Thymus (tissue), 2 donors: ENCODE results near the gene ZNF616. TPM values are rescaled to one million over a fixed set of nuclear protein-coding genes. Genes with fewer than 3 reads are reported as not detected.

Source experiments
- polyA plus RNA-seq: library from polyadenylated mRNA; stranded (reverse); fragments of 200-250 nt; gene quantifications from one replicate; pipeline ENCODE4 v1.2.3, GENCODE V29; 2013
- total RNA-seq: library from RNA; stranded (reverse); fragments of 120-200 nt; gene quantifications from one replicate; pipeline ENCODE4 v1.2.4, GENCODE V29; 2013
- donor health status: healthy.

The ZNF616 gene
- total and polyA plus RNA-seq, 2 donors, result 5.2 to 6.6 TPM

Other genes with a start within 250 kb of the ZNF616 start
- gene ZNF649, start 234.9 kb downstream of the ZNF616 start, total RNA-seq, result 14.4 TPM
- gene ZNF649, start 234.9 kb downstream of the ZNF616 start, polyA plus RNA-seq, result 6.2 TPM
- 7.9 TPM for gene ZNF613, start 212.5 kb downstream of the ZNF616 start, total RNA-seq
- gene ZNF613, start 212.5 kb downstream of the ZNF616 start, polyA plus RNA-seq, result 5.2 TPM
- 14.9 TPM for gene ZNF350, start 153.1 kb downstream of the ZNF616 start, total RNA-seq
- 10.0 TPM for gene ZNF350, start 153.1 kb downstream of the ZNF616 start, polyA plus RNA-seq
- 6.9 TPM for gene ZNF615, start 131.7 kb downstream of the ZNF616 start, total RNA-seq
- 5.3 TPM for gene ZNF615, start 131.7 kb downstream of the ZNF616 start, polyA plus RNA-seq
- 8.6 TPM for gene ZNF614, start 111.6 kb downstream of the ZNF616 start, total RNA-seq
- 5.7 TPM for gene ZNF614, start 111.6 kb downstream of the ZNF616 start, polyA plus RNA-seq
- gene ZNF432, start 91.1 kb downstream of the ZNF616 start, total RNA-seq, result 6.9 TPM
- gene ZNF432, start 91.1 kb downstream of the ZNF616 start, polyA plus RNA-seq, result 16.2 TPM
- 6.4 TPM for gene ZNF841, start 44.2 kb downstream of the ZNF616 start, total RNA-seq
- 13.7 TPM for gene ZNF841, start 44.2 kb downstream of the ZNF616 start, polyA plus RNA-seq
- gene ZNF836, start 31.7 kb upstream of the ZNF616 start, total RNA-seq, result 13.1 TPM
- 13.3 TPM for gene ZNF836, start 31.7 kb upstream of the ZNF616 start, polyA plus RNA-seq
- 92.4 TPM for gene PPP2R1A, start 50.1 kb upstream of the ZNF616 start, total RNA-seq
- gene PPP2R1A, start 50.1 kb upstream of the ZNF616 start, polyA plus RNA-seq, result 95.2 TPM
- 11.7 TPM for gene ZNF766, start 129.6 kb upstream of the ZNF616 start, total RNA-seq
- 11.4 TPM for gene ZNF766, start 129.6 kb upstream of the ZNF616 start, polyA plus RNA-seq
- 11.0 TPM for gene ZNF480, start 157.2 kb upstream of the ZNF616 start, total RNA-seq
- 7.2 TPM for gene ZNF480, start 157.2 kb upstream of the ZNF616 start, polyA plus RNA-seq
- gene ZNF610, start 196.3 kb upstream of the ZNF616 start, total RNA-seq, result 3.4 TPM
- 5.3 TPM for gene ZNF610, start 196.3 kb upstream of the ZNF616 start, polyA plus RNA-seq
- gene ZNF880, start 230.0 kb upstream of the ZNF616 start, total RNA-seq, result 19.0 TPM
- gene ZNF880, start 230.0 kb upstream of the ZNF616 start, polyA plus RNA-seq, result 24.3 TPM